Peyer's patch (tissue), 4 donors: ENCODE data around the gene AKT3. TPM values are rescaled to one million over a fixed set of nuclear protein-coding genes. Genes with fewer than 3 reads are reported as not detected.

Experiments used
- DNase-seq, 3 donors: peaks; one replicate each; pipeline ENCODE4 v3.0.0-alpha.2; 2017 to 2019
- H3K27ac ChIP-seq, 4 donors: fragments of 200-600 bp; sonication (generic); one replicate each; pipeline ENCODE4 v1.5.1; 2016 to 2019
- H3K27me3 ChIP-seq, 2 donors: fragments of 200-600 bp; sonication (generic); one replicate each; pipeline ENCODE4 v1.5.1; 2019
- H3K36me3 ChIP-seq, 3 donors: fragments of 200-600 bp; sonication (generic); one replicate each; pipeline ENCODE4 v1.5.1; 2016 to 2019
- H3K4me1 ChIP-seq, 4 donors: fragments of 200-600 bp; sonication (generic); one replicate each; pipeline ENCODE4 v1.5.1; 2016 to 2019
- H3K4me3 ChIP-seq, 4 donors: fragments of 200-600 bp; sonication (generic); 1 replicate in 3 of 4; 2 replicates in 1 of 4; pipeline ENCODE4 v1.5.1; 2016 to 2019; ENCODE audit warnings: mild to moderate bottlenecking in 1 of 4
- H3K9me3 ChIP-seq, 4 donors: fragments of 200-600 bp; sonication (generic); one replicate each; pipeline ENCODE4 v1.5.1; 2016 to 2019; ENCODE audit warnings: mild to moderate bottlenecking in 1 of 4
- CTCF ChIP-seq, 6 experiments: fragments of 450-650 bp in 4 of 6; fragments of 200-600 bp in 2 of 6; sonication (generic) in 1 of 6; IDR thresholded peaks; one replicate each; pipeline ENCODE4 v1.5.1; 2017 to 2019; ENCODE audit warnings: antibody characterized with exemption in 6 of 6, mild to moderate bottlenecking in 3 of 6, moderate library complexity in 1 of 6
- POLR2A ChIP-seq, 2 donors: fragments of 450-650 bp; IDR thresholded peaks; one replicate each; pipeline ENCODE4 v1.5.1; 2017; ENCODE audit warnings: antibody characterized with exemption in 2 of 2, mild to moderate bottlenecking in 2 of 2, moderate library complexity in 2 of 2
- total RNA-seq, 4 donors: library from RNA; depleted of rRNA; stranded (reverse); fragments of >200 nt; gene quantifications; one replicate each; pipeline ENCODE4 v1.1.0, GENCODE V29; 2016

The AKT3 gene
- total RNA-seq, 4 donors from 2014 or later = 4.4 to 71.8 (median 15.2) TPM

- Histone ChIP-seq H3K9me3 (no peaks in the 10 kb centered on the region), H3K27me3 (no peaks in the 10 kb centered on the region), H3K4me1 (no peaks in the 10 kb centered on the region), H3K4me3 (no peak overlapping the region), H3K36me3 (no peaks in the 10 kb centered on the region), H3K27ac (no peak overlapping the region)
- no peak for DNase-seq
- TF ChIP-seq CTCF (IDR thresholded peaks at IDR 0.05) (no peak), POLR2A (IDR thresholded peaks at IDR 0.05) (no peak)
Measured at GRCh38 chr1:243734308-243734695, 115.7 kb downstream of the AKT3 start.

GRCh38 chr1:243733670-243734307, 116.3 kb downstream of the AKT3 start:
- no peaks in the 10 kb centered on the region for H3K27me3 ChIP-seq
- no peaks in the 10 kb centered on the region for H3K9me3 ChIP-seq
- no peak for DNase-seq
- TF ChIP-seq CTCF (IDR thresholded peaks at IDR 0.05) (no peak), POLR2A (IDR thresholded peaks at IDR 0.05) (no peak)
- H3K36me3 ChIP-seq = no peaks in the 10 kb centered on the region
- no peak overlapping the region for H3K4me3 ChIP-seq
- no peak overlapping the region for H3K27ac ChIP-seq
- no peaks in the 10 kb centered on the region for H3K4me1 ChIP-seq

GRCh38 chr1:243732637-243733036, 117.4 kb downstream of the AKT3 start:
- Histone ChIP-seq H3K9me3 (no peaks in the 10 kb centered on the region), H3K4me1 (no peaks in the 10 kb centered on the region), H3K4me3 (no peak overlapping the region), H3K27ac (no peak overlapping the region), H3K36me3 (no peaks in the 10 kb centered on the region), H3K27me3 (no peaks in the 10 kb centered on the region)
- DNase-seq = no peak
- TF ChIP-seq POLR2A (IDR thresholded peaks at IDR 0.05) (no peak), CTCF (IDR thresholded peaks at IDR 0.05) (no peak)

- H3K4me3 ChIP-seq = no peak overlapping the region
- H3K4me1 ChIP-seq = no peaks in the 10 kb centered on the region
- no peaks in the 10 kb centered on the region for H3K9me3 ChIP-seq
- no peak for DNase-seq
- no peaks in the 10 kb centered on the region for H3K27me3 ChIP-seq
- TF ChIP-seq CTCF (IDR thresholded peaks at IDR 0.05) (no peak), POLR2A (IDR thresholded peaks at IDR 0.05) (no peak)
- no peak overlapping the region for H3K27ac ChIP-seq
- H3K36me3 ChIP-seq = no peaks in the 10 kb centered on the region
Measured at GRCh38 chr1:243731974-243732625, 117.9 kb downstream of the AKT3 start.

GRCh38 chr1:243731301-243731891, 118.6 kb downstream of the AKT3 start:
- DNase-seq = no peak
- TF ChIP-seq POLR2A (IDR thresholded peaks at IDR 0.05) (no peak), CTCF (IDR thresholded peaks at IDR 0.05) (no peak)
- Histone ChIP-seq H3K27me3 (no peaks in the 10 kb centered on the region), H3K4me3 (no peak overlapping the region), H3K4me1 (no peaks in the 10 kb centered on the region), H3K27ac (no peak overlapping the region), H3K9me3 (no peaks in the 10 kb centered on the region), H3K36me3 (no peaks in the 10 kb centered on the region)
